DMS114 treated with DMSO at 0.1 percent for 48 hours (cell line): ENCODE data around the gene RAPGEF2.
"Not testable (repeated sequence)": the region's sequence is repeated elsewhere in the genome, so short reads cannot be mapped to it uniquely, and the experiment has no call there.

Experiments
- DNase-seq: peaks from one replicate; lab custom pipeline; 2025; ENCODE audit not compliant: unreplicated experiment; lab: John Stamatoyannopoulos, UW

The RAPGEF2 gene

DNA sequence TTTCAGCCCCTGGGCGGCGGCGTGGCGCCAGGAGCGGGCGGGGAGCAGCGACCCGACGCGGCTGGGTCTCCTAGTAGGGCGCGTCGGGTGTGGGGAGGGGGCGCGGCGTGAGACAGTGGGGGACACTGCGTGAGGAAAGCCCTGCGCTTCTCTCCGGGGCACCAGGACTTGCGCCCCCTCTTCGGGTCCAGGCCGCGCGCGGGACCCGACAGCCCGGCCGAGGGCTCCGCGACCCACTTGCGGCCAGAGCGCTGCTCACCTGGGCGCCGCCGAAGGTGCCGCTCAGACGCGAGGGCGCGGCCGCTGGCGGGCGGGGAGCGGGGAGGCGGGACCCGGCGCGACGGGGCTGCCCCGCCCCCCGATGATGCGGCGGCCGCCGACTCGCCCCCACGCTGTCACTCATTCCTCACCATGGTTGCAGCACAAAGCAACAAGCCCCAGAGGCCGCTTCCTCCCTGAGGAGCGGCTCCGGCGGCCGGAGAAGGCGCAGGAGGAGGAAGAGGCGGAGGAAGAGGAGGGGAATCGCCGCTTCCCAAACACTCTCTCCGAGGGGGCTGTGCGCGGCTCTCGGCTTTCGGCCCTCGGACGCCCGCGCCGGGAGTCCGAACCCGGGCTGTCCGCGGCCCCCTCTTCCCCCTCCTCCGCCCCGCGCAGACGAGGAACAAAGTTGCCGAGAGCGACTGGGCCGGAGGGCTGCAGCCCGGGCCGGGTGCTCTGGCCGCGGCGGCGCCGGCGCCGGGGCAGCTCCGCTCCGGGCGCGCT lies at the start of gene RAPGEF2:
TSS of gene RAPGEF2 (plus strand) at position 458 of the 762 bp plus-strand sequence. CDS start 1,084 bp downstream, outside the sequence.
- DNase-seq: peak; percentile 83

- no peak for DNase-seq
Observed at GRCh38 chr4:159055833-159056232, 47.0 kb upstream of the RAPGEF2 start.

- no peak for DNase-seq
Observed at GRCh38 chr4:159060161-159060560, 42.7 kb upstream of the RAPGEF2 start.

DNA sequence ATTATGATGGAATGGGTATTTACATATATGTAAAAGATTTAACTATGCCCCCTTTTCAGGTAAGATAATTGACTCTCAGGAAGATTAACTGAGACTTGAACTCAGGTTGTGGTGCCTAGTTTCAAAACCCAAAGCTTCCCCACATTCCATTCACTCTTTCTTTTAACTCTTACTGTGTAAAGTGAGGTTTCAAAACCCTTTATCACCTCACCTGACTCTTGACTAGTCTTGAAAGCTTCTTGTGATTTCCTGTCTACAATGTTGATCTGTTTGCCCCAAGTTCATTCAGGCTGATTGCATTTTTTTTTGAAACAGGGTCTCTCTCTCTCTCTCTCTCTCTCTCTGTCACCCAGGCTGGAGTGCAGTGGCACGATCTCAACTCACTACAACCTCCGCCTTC lies 40.5 kb upstream of the RAPGEF2 start:
- no peak for DNase-seq

GRCh38 chr4:159065513-159066240 lies 37.2 kb upstream of the RAPGEF2 start:
- DNase-seq: no peak

- DNase-seq: not testable (repeated sequence)
Observed at GRCh38 chr4:159068139-159068538, 34.7 kb upstream of the RAPGEF2 start.

- DNase-seq: no peak
Observed at GRCh38 chr4:159069922-159070321, 33.0 kb upstream of the RAPGEF2 start.

GRCh38 chr4:159070742-159071141 lies 32.1 kb upstream of the RAPGEF2 start:
- DNase-seq: no peak

GRCh38 chr4:159071178-159071968 lies 31.5 kb upstream of the RAPGEF2 start:
- no peak for DNase-seq

- no peak for DNase-seq
Observed at GRCh38 chr4:159071969-159072765, 30.7 kb upstream of the RAPGEF2 start.

DNA sequence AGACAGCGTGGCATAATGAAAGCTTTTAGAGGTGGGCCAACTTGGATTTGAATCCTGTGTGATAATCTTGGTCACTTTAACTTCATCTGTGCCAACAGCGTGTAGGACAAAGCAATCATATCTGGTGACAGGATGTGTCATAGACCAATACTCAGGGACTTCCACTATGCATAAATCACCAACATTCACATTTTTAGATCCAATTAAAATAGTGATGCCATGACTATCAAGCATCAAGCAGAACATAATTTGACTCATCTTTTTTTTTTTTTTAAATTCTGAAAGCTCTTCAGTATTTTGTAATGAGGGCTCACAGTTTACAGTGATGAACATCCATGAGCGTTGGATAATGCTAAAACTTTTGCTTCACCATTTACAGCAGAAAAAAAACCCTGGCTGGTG lies 27.3 kb upstream of the RAPGEF2 start:
- DNase-seq: no peak

DNA sequence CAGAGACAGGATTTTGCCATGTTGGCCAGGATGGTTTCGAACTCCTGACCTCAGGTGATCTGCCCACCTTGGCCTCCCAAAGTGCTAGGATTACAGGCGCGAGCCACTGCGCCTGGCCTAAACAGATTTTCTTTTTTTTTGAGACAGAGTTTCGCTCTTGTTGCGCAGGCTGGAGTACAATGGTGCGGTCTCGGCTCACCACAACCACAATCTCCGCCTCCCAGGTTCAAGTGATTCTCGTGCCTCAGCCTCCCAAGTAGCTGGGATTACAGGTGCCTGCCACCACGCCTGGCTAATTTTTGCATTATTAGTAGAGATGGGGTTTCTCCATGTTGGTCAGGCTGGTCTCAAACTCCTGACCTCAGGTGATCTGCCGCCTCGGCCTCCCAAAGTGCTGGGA lies 25.9 kb upstream of the RAPGEF2 start:
- not testable (repeated sequence) for DNase-seq

GRCh38 chr4:159077702-159078495 lies 25.0 kb upstream of the RAPGEF2 start:
- no peak for DNase-seq

- no peak for DNase-seq
Observed at GRCh38 chr4:159079074-159079473, 23.8 kb upstream of the RAPGEF2 start.

GRCh38 chr4:159086606-159087005 lies 16.3 kb upstream of the RAPGEF2 start:
- DNase-seq: no peak

DNA sequence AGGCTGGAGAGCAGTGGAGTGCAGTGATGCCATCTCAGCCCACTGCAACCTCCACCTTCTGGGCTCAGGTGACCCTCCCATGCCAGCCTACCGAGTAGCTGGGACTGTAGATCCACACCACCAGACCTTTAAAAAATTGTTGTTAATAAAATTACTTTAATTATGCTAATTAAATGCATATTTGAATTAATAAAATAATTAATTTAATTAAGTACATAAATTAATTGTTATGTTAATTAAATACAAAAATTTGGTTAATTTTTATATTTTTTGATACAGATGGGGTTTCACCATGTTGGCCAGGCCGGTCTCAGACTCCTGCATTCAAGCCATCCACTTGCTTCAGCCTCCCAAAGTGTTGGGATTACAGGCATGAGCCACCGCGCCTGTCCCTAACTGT lies 12.6 kb upstream of the RAPGEF2 start:
- DNase-seq: no peak

DNA sequence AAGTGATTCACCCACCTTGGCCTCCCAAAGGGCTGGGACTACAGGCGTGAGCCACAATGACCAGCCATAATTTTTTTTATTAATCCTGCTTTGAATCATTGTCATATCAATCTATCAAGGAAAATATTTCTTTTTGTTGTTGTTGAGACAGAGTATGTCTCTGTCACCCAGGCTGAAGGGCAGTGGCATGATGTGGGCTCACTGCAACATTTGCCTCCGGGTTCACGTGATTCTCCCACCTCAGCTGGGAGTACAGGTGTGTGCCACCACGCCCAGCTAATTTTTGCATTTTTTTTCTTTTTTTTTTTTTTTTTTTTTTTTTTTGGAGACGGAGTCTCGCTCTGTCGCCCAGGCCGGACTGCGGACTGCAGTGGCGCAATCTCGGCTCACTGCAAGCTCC lies 8.7 kb upstream of the RAPGEF2 start:
- not testable (repeated sequence) for DNase-seq

DNA sequence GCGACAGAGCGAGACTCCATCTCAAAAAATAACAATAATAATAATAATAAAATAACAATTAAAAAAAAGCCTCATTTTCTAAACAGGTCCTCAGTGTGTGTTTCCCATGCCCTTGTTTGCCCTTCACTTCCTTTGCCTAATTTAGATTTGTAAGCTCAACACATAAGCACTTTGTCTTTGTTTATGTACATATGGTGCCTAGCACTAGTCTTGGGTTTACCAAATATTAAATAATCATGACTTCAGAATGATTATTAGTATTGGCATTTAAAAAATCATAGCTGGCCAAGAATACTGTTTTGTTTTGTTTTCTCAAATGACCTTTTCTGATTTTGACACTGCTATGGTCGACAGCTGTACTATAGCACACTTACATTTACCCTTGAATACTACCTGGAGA lies 6.4 kb upstream of the RAPGEF2 start:
- no peak for DNase-seq

GRCh38 chr4:159097144-159097543 lies 5.7 kb upstream of the RAPGEF2 start:
- DNase-seq: no peak

GRCh38 chr4:159097785-159098184 lies 5.1 kb upstream of the RAPGEF2 start:
- DNase-seq: no peak
